Mesendoderm (in vitro differentiated cells): Measurements from ENCODE around the gene TLE1.
"Not testable (repeated sequence)": the region's sequence is repeated elsewhere in the genome, so short reads cannot be mapped to it uniquely, and the experiment has no call there.

ENCODE experiments used
- DNase-seq: peaks from one replicate; pipeline ENCODE4 v3.0.0; 2013
- H2AK5ac ChIP-seq: 2 replicates; pipeline ENCODE4 v1.6.1; 2013; ENCODE audit warnings: low read length, inconsistent platforms
- H2BK120ac ChIP-seq: 2 replicates; pipeline ENCODE4 v1.6.1; 2013; ENCODE audit warnings: low read depth, mild to moderate bottlenecking, low read length, moderate library complexity, mixed read lengths
- H2BK15ac ChIP-seq: replicated peaks from 2 replicates; pipeline ENCODE4 v1.6.1; 2013; ENCODE audit warnings: low read depth, mild to moderate bottlenecking, moderate library complexity
- H2BK5ac ChIP-seq: 2 replicates; pipeline ENCODE4 v1.6.1; 2013; ENCODE audit warnings: low read length, inconsistent platforms
- H3K18ac ChIP-seq: 2 replicates; pipeline ENCODE4 v1.6.1; 2013; ENCODE audit warnings: mild to moderate bottlenecking, low read length, mixed read lengths
- H3K23ac ChIP-seq: one replicate; pipeline ENCODE4 v1.6.1; 2013; ENCODE audit warnings: low read length
- H3K27ac ChIP-seq: 2 replicates; pipeline ENCODE4 v1.5.1; 2013; ENCODE audit warnings: low read depth, mild to moderate bottlenecking, inconsistent platforms, low read length, moderate library complexity
- H3K27me3 ChIP-seq: 2 replicates; pipeline ENCODE4 v1.6.1; 2013; ENCODE audit warnings: low read length, control low read depth, mild to moderate bottlenecking, inconsistent platforms; ENCODE audit not compliant: insufficient read depth, poor library complexity
- H3K36me3 ChIP-seq: 2 replicates; pipeline ENCODE4 v1.6.1; 2013; ENCODE audit warnings: low read length, inconsistent platforms; ENCODE audit not compliant: control insufficient read depth, insufficient read depth
- H3K4ac ChIP-seq: one replicate; pipeline ENCODE4 v1.6.1; 2013; ENCODE audit warnings: low read depth, mild to moderate bottlenecking, low read length, moderate library complexity
- H3K4me1 ChIP-seq: 2 replicates; pipeline ENCODE4 v1.6.1; 2013; ENCODE audit warnings: low read depth, low read length, inconsistent platforms; ENCODE audit not compliant: control insufficient read depth
- H3K4me2 ChIP-seq: 2 replicates; pipeline ENCODE4 v1.6.1; 2013; ENCODE audit warnings: low read length
- H3K4me3 ChIP-seq: 2 replicates; pipeline ENCODE4 v1.5.1; 2013; ENCODE audit warnings: mild to moderate bottlenecking, low read length
- H3K56ac ChIP-seq: one replicate; pipeline ENCODE4 v1.6.1; 2013; ENCODE audit warnings: low read length
- H3K79me1 ChIP-seq: 2 replicates; pipeline ENCODE4 v1.6.1; 2013; ENCODE audit warnings: low read length, inconsistent platforms
- H3K79me2 ChIP-seq: 2 replicates; pipeline ENCODE4 v1.6.1; 2013; ENCODE audit warnings: mild to moderate bottlenecking, low read length; ENCODE audit not compliant: control insufficient read depth, insufficient read depth
- H3K9ac ChIP-seq: 2 replicates; pipeline ENCODE4 v1.6.1; 2013; ENCODE audit warnings: low read length, inconsistent platforms
- H4K5ac ChIP-seq: one replicate; pipeline ENCODE4 v1.6.1; 2013; ENCODE audit warnings: low read length
- H4K8ac ChIP-seq: one replicate; pipeline ENCODE4 v1.6.1; 2013; ENCODE audit warnings: low read depth, mild to moderate bottlenecking, control low read depth, low read length, moderate library complexity
- WGBS: extraction: QIAGEN DNeasy Blood & Tissue Kit; methylation state at CpG from one replicate; pipeline ENCODE4 v1.1.7; 2013; ENCODE audit warnings: low lambda C conversion rate, missing lambda C conversion rate; ENCODE audit not compliant: insufficient coverage; ENCODE audit errors: extremely low coverage; 5-methylcytosine and 5-hydroxymethylcytosine counted together

Gene TLE1

DNA sequence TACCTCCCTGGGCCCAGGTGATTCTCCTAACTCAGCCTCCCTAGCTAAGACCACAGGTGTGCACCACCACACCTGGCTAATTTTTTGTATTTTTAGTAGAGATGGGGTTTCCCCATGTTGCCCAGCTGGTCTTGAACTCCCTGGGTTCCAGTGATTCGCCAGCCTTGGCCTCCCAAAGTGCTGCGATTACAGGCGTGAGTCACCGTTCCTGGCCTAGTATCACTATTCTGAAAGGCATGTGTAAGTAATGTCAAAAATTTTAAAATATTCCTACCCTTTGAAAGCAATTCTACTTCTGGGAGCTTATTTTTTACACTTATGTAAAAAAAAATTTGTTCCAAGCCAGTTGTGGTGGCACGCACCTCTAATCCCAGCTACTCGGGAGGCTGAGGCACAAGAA lies 27.1 kb upstream of the TLE1 start:
- peak overlapping the region; percentile 60 for H3K18ac ChIP-seq
- H2BK120ac ChIP-seq, result no peak overlapping the region
- H4K8ac ChIP-seq, result no peak overlapping the region
- no peaks in the 10 kb centered on the region for H3K36me3 ChIP-seq
- H2BK5ac ChIP-seq, result no peak overlapping the region
- H4K5ac ChIP-seq, result no peak overlapping the region
- H3K4me2 ChIP-seq, result no peak overlapping the region
- no peak overlapping the region for H3K56ac ChIP-seq
- no peak overlapping the region for H3K27ac ChIP-seq
- no peak for DNase-seq
- WGBS, result no CpG with 5 or more reads among the region's 6 CpGs
- H3K79me1 ChIP-seq, result no peaks in the 10 kb centered on the region
- H3K27me3 ChIP-seq, result no peaks in the 10 kb centered on the region
- H2BK15ac ChIP-seq, result peak overlapping the region; percentile 74
- no peak overlapping the region for H3K23ac ChIP-seq
- no peak overlapping the region for H3K9ac ChIP-seq
- no peak overlapping the region for H2AK5ac ChIP-seq
- H3K79me2 ChIP-seq, result no peaks in the 10 kb centered on the region
- H3K4ac ChIP-seq, result no peak overlapping the region
- H3K4me3 ChIP-seq, result no peak overlapping the region
- H3K4me1 ChIP-seq, result peaks cover 4% of the 10 kb centered on the region

GRCh38 chr9:81705578-81705977 lies 16.2 kb upstream of the TLE1 start:
- H3K4me2 ChIP-seq, result no peak overlapping the region
- H4K8ac ChIP-seq, result no peak overlapping the region
- H3K4me3 ChIP-seq, result no peak overlapping the region
- H3K9ac ChIP-seq, result no peak overlapping the region
- H2BK5ac ChIP-seq, result no peak overlapping the region
- no peak overlapping the region for H3K27ac ChIP-seq
- no peak overlapping the region for H3K56ac ChIP-seq
- H2BK15ac ChIP-seq, result no peak overlapping the region
- H4K5ac ChIP-seq, result no peak overlapping the region
- no peaks in the 10 kb centered on the region for H3K79me1 ChIP-seq
- no peaks in the 10 kb centered on the region for H3K4me1 ChIP-seq
- no peak overlapping the region for H3K4ac ChIP-seq
- H3K18ac ChIP-seq, result no peak overlapping the region
- no peak overlapping the region for H2AK5ac ChIP-seq
- no peak for DNase-seq
- H3K27me3 ChIP-seq, result no peaks in the 10 kb centered on the region
- H2BK120ac ChIP-seq, result no peak overlapping the region
- no peak overlapping the region for H3K23ac ChIP-seq
- no peaks in the 10 kb centered on the region for H3K79me2 ChIP-seq
- WGBS, result no CpG with 5 or more reads among the region's 2 CpGs
- no peaks in the 10 kb centered on the region for H3K36me3 ChIP-seq

DNA sequence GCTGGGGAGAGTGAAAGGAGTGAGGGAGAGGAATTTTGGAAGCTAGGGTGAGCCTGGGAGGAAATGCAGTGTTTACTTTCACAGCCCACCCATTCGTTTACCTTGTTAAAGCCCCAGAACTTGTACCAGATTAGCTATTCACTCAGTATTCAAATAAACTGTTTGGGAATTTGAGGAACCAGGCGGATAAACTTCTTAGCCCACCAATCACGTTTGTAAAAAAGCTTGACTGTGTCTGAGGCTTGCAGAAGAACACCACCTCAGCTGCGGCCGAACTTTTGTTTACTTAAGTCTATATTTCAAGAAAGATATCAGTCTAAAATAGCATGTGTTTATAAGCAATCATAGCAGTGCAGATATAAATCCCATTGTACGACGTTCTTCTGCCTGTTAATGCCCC lies 5.2 kb upstream of the TLE1 start:
- no peaks in the 10 kb centered on the region for H3K79me1 ChIP-seq
- H3K36me3 ChIP-seq, result no peaks in the 10 kb centered on the region
- H3K4me2 ChIP-seq, result no peak overlapping the region
- no peak overlapping the region for H2AK5ac ChIP-seq
- no peak overlapping the region for H3K4ac ChIP-seq
- H3K79me2 ChIP-seq, result no peaks in the 10 kb centered on the region
- H3K18ac ChIP-seq, result no peak overlapping the region
- WGBS, result no CpG with 5 or more reads among the region's 7 CpGs
- H2BK15ac ChIP-seq, result no peak overlapping the region
- no peak for DNase-seq
- H3K4me3 ChIP-seq, result no peak overlapping the region
- H3K27me3 ChIP-seq, result no peaks in the 10 kb centered on the region
- no peak overlapping the region for H3K56ac ChIP-seq
- no peak overlapping the region for H4K8ac ChIP-seq
- no peak overlapping the region for H3K9ac ChIP-seq
- no peak overlapping the region for H3K23ac ChIP-seq
- H2BK120ac ChIP-seq, result no peak overlapping the region
- H3K4me1 ChIP-seq, result peaks cover 5% of the 10 kb centered on the region
- no peak overlapping the region for H3K27ac ChIP-seq
- H4K5ac ChIP-seq, result no peak overlapping the region
- H2BK5ac ChIP-seq, result no peak overlapping the region

GRCh38 chr9:81693671-81694378 lies 4.5 kb upstream of the TLE1 start:
- Histone ChIP-seq H3K18ac (no peak overlapping the region), H4K8ac (no peak overlapping the region), H3K4me3 (no peak overlapping the region), H3K79me2 (peaks cover under 1% of the 10 kb centered on the region), H3K9ac (no peak overlapping the region), H3K4ac (no peak overlapping the region), H3K56ac (no peak overlapping the region), H4K5ac (no peak overlapping the region), H3K27me3 (no peaks in the 10 kb centered on the region), H3K27ac (no peak overlapping the region), H2AK5ac (no peak overlapping the region), H2BK5ac (no peak overlapping the region), H2BK15ac (no peak overlapping the region), H3K79me1 (no peaks in the 10 kb centered on the region), H2BK120ac (no peak overlapping the region), H3K36me3 (no peaks in the 10 kb centered on the region), H3K23ac (no peak overlapping the region), H3K4me1 (peaks cover 5% of the 10 kb centered on the region), H3K4me2 (no peak overlapping the region)
- DNase-seq, result no peak
- WGBS, result no CpG with 5 or more reads among the region's 6 CpGs

DNA sequence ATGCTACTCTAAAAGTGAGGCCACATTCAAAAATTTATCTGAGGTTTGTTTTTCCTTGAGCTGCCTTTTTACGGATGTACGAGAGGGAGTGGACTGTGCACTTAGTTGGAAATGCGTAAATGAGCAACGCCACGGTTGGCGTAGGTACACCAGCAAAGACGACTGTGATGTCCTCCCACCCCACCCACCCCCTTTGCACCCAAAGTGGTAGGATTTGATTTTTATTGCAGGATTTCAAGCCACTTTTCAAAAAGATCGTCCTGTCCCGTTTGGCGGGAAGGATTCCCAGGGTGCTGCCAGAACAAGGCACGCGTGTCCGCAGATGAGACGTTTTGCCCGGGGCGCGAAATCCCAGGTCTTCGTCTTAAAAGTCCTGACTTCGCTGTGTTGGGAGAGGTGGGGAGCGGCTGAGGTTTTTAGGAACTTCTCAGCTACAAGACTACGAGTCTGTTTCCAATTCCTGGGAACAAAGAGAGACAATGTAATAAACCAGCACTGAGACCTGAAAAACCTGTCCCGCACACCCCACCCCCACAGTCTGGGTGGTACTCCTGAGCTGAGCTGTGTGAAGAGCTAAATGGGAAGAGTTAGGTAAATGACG lies 1.0 kb upstream of the TLE1 start:
- peak; percentile 78 for DNase-seq
- H3K79me2 ChIP-seq, result peaks cover 30% of the 10 kb centered on the region
- WGBS, result no CpG with 5 or more reads among the region's 23 CpGs
- no peak overlapping the region for H2AK5ac ChIP-seq
- H3K56ac ChIP-seq, result peak overlapping the region; percentile 82
- no peaks in the 10 kb centered on the region for H3K36me3 ChIP-seq
- H3K4me3 ChIP-seq, result peak overlapping the region; percentile 32
- no peak overlapping the region for H4K5ac ChIP-seq
- H3K27me3 ChIP-seq, result no peaks in the 10 kb centered on the region
- no peak overlapping the region for H2BK5ac ChIP-seq
- H3K79me1 ChIP-seq, result peaks cover 2% of the 10 kb centered on the region
- no peak overlapping the region for H3K27ac ChIP-seq
- no peak overlapping the region for H3K4ac ChIP-seq
- H4K8ac ChIP-seq, result no peak overlapping the region
- H2BK120ac ChIP-seq, result peak overlapping the region; percentile 73
- H3K9ac ChIP-seq, result peak overlapping the region; percentile 68
- H3K23ac ChIP-seq, result no peak overlapping the region
- peak overlapping the region; percentile 37 for H2BK15ac ChIP-seq
- H3K4me1 ChIP-seq, result peaks cover 7% of the 10 kb centered on the region
- peak overlapping the region; percentile 65 for H3K4me2 ChIP-seq
- peak overlapping the region; percentile 97 for H3K18ac ChIP-seq

GRCh38 chr9:81689093-81689342 lies 329 bp downstream of the TLE1 start:
- not testable (repeated sequence) for H2BK120ac ChIP-seq, DNase-seq, H3K4me1 ChIP-seq, H4K5ac ChIP-seq, H4K8ac ChIP-seq, H2BK5ac ChIP-seq, H2BK15ac ChIP-seq, H3K36me3 ChIP-seq, H2AK5ac ChIP-seq, H3K79me1 ChIP-seq, H3K23ac ChIP-seq, H3K27me3 ChIP-seq
- Histone ChIP-seq H3K27ac (peak overlapping the region; percentile 63), H3K4me2 (peak overlapping the region; percentile 19), H3K4me3 (peak overlapping the region; percentile 79), H3K9ac (peak overlapping the region; percentile 81), H3K56ac (peak overlapping the region; percentile 91), H3K4ac (peak overlapping the region; percentile 98), H3K18ac (peak overlapping the region; percentile 98), H3K79me2 (peaks cover 42% of the 10 kb centered on the region)
- WGBS, result no CpG with 5 or more reads among the region's 21 CpGs
